Skeletal muscle satellite cell (primary cell): Measurements from ENCODE around the gene SLC26A1.
"Not testable (repeated sequence)": the region's sequence is repeated elsewhere in the genome, so short reads cannot be mapped to it uniquely, and the experiment has no call there.

ENCODE experiments used
- H3K27me3 ChIP-seq: 2 replicates; pipeline ENCODE4 v1.7.0; 2013; ENCODE audit warnings: low read length; ENCODE audit not compliant: control insufficient read depth, insufficient read depth
- H3K36me3 ChIP-seq: 2 replicates; pipeline ENCODE4 v1.7.0; 2013; ENCODE audit warnings: mild to moderate bottlenecking, control low read depth, low read length; ENCODE audit not compliant: insufficient read depth
- H3K4me1 ChIP-seq: 2 replicates; pipeline ENCODE4 v1.7.0; 2013; ENCODE audit warnings: low read length; ENCODE audit not compliant: control insufficient read depth, insufficient read depth
- H3K4me2 ChIP-seq: 2 replicates; pipeline ENCODE4 v1.7.0; 2013; ENCODE audit warnings: mild to moderate bottlenecking, low read length
- H3K4me3 ChIP-seq: 2 replicates; pipeline ENCODE4 v1.7.0; 2013; ENCODE audit warnings: low read length
- H3K9ac ChIP-seq: 2 replicates; pipeline ENCODE4 v1.7.0; 2013; ENCODE audit warnings: mild to moderate bottlenecking, low read depth, low read length, moderate library complexity
- H3K9me3 ChIP-seq: replicated peaks from 2 replicates; pipeline ENCODE4 v1.7.0; 2013; ENCODE audit warnings: mild to moderate bottlenecking, control low read depth, low read length

The SLC26A1 gene

GRCh38 chr4:982814-983213, 10.4 kb downstream of the SLC26A1 start:
- no peaks in the 10 kb centered on the region for H3K9me3 ChIP-seq
- H3K4me1 ChIP-seq: peaks cover 26% of the 10 kb centered on the region
- no peak overlapping the region for H3K9ac ChIP-seq
- no peak overlapping the region for H3K4me2 ChIP-seq
- H3K4me3 ChIP-seq: no peak overlapping the region
- H3K27me3 ChIP-seq: no peaks in the 10 kb centered on the region
- no peaks in the 10 kb centered on the region for H3K36me3 ChIP-seq

DNA sequence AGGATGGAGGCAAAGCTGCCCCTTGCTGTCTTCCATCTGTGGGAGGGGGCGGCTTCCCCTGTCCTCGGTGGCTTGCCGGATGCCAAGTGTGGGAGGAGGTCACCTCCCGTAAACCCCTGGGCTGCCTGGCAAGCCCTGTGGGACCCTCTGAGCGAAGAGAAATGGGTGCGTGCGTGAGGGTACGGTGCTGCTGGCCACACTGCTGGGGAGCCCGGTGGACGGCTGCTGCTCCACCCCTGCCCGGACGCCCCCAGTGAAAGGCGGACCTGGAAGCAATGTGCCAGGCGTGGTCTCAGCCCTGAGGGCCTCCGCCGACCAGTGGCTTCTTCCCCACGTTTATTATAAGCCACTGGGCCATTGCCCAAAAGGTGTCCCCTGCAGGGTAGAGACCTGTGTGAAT, 10.9 kb downstream of the SLC26A1 start:
- H3K36me3 ChIP-seq: no peaks in the 10 kb centered on the region
- no peak overlapping the region for H3K4me3 ChIP-seq
- H3K9me3 ChIP-seq: no peaks in the 10 kb centered on the region
- no peak overlapping the region for H3K4me2 ChIP-seq
- H3K27me3 ChIP-seq: no peaks in the 10 kb centered on the region
- peaks cover 21% of the 10 kb centered on the region for H3K4me1 ChIP-seq
- no peak overlapping the region for H3K9ac ChIP-seq

DNA sequence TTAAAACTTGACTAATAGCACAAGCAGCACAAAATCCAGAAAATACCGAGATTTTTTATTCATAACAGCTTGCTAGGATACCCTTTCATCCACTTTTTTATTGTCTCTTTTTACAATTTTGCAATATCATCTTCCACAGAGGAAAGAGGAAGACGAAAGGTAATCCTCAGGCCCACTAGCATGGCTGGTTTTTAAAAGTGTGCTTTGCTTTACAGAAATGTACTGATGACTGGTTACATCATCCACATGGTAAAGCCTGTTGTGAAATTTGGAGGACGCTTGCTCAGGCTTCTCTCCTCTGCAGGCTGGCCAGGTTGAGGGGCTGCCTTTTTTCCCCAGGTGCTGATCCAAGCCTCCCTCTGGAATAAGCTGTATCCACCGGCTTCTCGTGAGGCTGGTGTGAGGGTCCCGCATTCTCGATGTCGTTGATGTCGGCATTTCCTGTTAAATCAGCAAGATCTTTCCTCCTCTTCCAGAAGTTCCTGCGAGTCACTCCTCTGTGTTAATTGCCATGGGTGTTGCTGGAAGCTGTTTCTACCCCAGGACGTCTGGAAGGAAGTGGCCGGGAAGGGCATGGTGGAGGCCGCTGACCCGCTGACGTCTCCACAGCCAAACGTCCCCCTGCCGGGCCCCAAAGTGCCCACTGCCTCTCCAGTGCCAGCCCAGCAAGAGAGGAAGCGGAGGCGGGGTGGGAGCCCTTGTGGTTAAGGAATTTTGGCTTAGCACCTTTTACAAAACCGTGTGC, 14.1 kb downstream of the SLC26A1 start:
- Histone ChIP-seq H3K4me1 (peaks cover 9% of the 10 kb centered on the region), H3K9ac (no peak overlapping the region), H3K4me2 (peak overlapping the region; percentile 34), H3K9me3 (no peaks in the 10 kb centered on the region), H3K36me3 (no peaks in the 10 kb centered on the region), H3K27me3 (no peaks in the 10 kb centered on the region), H3K4me3 (no peak overlapping the region)

- H3K4me1 ChIP-seq: peaks cover 27% of the 10 kb centered on the region
- H3K9ac ChIP-seq, H3K4me3 ChIP-seq, H3K4me2 ChIP-seq, H3K27me3 ChIP-seq, H3K9me3 ChIP-seq, H3K36me3 ChIP-seq: not testable (repeated sequence)
Observed at GRCh38 chr4:976016-976415, 17.2 kb downstream of the SLC26A1 start.

DNA sequence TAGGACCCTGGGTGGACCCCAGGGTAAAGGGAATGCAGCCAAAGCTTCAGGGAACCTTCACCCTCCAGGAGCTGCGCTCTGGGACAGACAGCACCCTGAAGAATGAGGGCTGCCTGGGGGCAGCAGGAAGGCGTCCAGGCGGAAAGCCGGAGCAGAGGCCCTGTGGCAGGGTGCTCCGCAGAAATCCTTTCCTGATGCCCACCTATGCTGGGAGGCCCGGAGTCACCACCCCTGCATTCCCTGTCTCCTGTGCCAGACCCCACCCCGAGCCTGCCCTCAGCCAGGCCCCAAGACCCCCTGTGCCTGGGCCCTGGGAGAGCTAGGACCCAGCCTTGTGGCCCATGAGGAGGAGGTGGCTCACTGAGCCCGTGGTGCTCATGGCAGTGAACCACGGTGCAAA, 18.5 kb downstream of the SLC26A1 start:
- no peaks in the 10 kb centered on the region for H3K9me3 ChIP-seq
- no peak overlapping the region for H3K9ac ChIP-seq
- H3K36me3 ChIP-seq: no peaks in the 10 kb centered on the region
- H3K4me3 ChIP-seq: no peak overlapping the region
- no peaks in the 10 kb centered on the region for H3K27me3 ChIP-seq
- peaks cover 27% of the 10 kb centered on the region for H3K4me1 ChIP-seq
- no peak overlapping the region for H3K4me2 ChIP-seq

DNA sequence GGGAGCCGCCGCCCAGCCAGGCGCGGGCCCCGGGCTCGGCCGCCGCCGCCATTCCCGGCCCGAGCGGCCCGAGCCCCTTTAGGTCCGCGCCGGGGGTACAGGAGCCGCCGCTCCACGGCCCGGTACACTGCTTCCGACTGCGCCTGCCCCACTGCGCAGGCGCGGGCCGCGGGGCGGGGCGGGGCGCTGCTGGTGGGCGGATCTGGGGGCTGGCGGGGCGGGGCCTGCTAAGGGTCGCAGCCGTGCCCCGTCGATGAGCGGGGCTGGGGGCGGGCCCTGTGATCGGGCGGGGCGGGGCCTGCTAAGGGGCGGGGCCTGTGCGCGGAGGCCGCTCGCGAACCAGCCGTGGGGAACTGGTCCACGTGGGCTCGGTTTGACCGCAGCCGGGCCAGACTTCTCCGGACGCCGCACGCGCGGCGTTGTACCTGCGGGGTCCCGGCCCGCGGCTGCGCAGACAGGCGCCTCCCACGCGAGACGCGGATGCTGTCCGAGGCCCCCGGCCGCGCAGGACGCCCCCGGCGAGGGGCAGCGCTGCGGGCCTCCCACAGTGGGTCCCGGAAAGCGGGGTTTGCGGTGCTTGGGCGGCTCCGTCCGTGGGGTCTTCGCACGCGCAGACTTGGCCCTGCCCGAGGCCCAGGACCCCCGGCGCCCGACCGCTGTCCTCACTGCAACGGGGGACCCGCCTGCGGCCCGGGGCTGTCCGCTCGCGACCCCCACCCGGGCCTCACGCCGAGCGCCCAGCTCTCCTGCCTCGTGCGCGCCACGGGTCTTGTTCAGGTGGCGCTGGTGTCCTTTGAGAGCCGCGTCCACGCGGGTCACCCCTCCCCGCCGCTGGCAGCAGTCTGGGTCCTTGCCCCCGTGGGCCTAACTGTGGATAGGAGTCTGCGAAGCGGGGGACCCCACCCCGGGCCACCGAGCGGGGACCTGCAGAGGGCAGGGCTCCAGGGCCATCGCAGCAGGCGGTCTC, 19.5 kb downstream of the SLC26A1 start, which contains the start of gene DGKQ:
Gene DGKQ (minus strand): TSS at position 139 of the 967 bp plus-strand sequence. CDS start 87 bp downstream, at position 52.
- H3K27me3 ChIP-seq: no peaks in the 10 kb centered on the region
- no peaks in the 10 kb centered on the region for H3K36me3 ChIP-seq
- H3K4me1 ChIP-seq: peaks cover 18% of the 10 kb centered on the region
- peak within 1 kb of the TSS; percentile 99 for H3K4me2 ChIP-seq
- no peaks in the 10 kb centered on the region for H3K9me3 ChIP-seq
- H3K9ac ChIP-seq: peak within 1 kb of the TSS; percentile 83
- peak within 1 kb of the TSS; percentile 92 for H3K4me3 ChIP-seq

DNA sequence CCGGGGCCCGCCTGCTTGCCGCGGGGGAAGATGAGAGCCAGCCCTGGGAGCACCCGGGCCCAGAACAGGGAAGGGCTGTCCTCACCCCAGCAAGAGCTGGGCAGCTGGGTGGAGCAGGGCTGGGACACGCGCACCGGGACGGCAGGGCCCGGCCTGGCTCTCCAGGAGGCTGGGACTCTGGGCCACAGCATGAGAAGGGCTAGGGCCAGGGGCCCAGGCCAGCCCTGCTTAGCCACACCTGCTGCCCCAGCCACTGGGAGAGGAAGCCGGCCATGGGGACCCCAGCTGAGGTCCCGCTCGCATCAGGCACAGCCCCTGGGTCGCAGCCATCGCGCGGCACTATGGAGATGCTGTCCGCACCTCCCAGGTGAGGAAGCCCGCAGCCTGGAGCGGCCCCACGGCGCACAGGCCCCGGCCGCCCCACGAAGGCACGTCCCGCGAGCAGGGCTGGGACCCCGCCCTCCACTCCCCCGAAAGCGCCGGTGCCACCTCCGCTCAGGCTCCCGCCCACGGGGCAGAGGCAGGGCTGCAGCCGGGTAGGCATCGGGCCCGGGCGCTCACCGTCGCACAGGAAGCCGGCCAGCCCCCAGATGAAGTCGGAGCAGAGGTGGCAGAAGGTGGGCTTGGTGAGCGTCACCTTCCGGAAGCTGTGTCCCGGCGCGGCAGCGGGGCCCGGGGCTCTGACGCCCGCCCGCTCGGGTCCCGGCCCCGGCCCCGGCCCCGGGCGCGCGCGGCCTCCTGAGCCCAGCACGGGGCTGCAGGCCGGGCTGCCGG, 20.4 kb downstream of the SLC26A1 start:
- H3K9ac ChIP-seq: peak overlapping the region; percentile 83

DNA sequence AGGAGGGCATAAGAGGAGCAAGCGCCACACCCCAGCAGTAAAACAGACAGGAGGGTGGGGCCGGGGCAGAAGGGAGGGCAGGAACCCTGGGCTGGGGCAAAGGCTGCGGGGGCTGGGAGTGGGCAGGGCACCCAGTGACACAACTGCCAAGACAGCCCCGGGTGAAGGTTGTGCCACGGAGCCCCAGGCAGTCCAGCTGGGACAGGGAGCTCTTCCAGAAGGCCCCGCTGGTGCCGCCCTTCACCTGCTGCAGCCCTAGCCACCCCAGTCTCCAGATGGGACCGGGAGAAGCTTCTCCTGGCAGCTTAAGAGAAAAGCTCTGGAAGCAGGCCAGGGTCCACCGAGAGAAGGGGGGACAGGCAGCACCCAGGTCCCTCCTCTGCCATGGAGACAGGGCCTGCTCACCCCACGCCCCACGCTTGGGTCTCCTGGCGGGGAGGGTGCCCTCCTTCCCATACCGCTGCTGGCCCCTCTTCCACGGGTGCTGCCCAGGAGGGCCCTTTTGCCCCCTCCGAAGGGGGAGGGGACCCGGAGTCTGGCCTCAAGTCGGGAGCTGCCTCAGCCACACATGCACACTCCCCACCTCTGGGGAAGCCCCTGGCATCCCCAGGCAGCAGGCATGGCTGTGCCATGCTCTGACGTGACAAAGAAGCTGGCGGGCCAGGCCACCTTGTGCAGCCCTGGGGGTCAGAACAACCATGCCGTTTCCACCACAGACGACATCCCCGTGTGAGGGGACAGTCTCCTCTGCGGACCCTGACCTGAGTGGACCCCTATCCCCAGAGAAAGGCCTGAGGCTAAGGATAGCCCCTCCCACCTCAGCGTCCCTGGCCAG, 21.3 kb downstream of the SLC26A1 start:
- Histone ChIP-seq H3K9ac (peak overlapping the region; percentile 83), H3K4me2 (peak overlapping the region; percentile 99), H3K4me3 (peak overlapping the region; percentile 92), H3K9me3 (no peaks in the 10 kb centered on the region), H3K4me1 (peaks cover 18% of the 10 kb centered on the region), H3K27me3 (no peaks in the 10 kb centered on the region), H3K36me3 (no peaks in the 10 kb centered on the region)

More for the DNA sequence above, 20.4 kb downstream of the SLC26A1 start:
- Histone ChIP-seq H3K4me2 (peak overlapping the region; percentile 99), H3K4me1 (peaks cover 18% of the 10 kb centered on the region), H3K36me3 (no peaks in the 10 kb centered on the region), H3K27me3 (no peaks in the 10 kb centered on the region), H3K4me3 (peak overlapping the region; percentile 92), H3K9me3 (no peaks in the 10 kb centered on the region)

DNA sequence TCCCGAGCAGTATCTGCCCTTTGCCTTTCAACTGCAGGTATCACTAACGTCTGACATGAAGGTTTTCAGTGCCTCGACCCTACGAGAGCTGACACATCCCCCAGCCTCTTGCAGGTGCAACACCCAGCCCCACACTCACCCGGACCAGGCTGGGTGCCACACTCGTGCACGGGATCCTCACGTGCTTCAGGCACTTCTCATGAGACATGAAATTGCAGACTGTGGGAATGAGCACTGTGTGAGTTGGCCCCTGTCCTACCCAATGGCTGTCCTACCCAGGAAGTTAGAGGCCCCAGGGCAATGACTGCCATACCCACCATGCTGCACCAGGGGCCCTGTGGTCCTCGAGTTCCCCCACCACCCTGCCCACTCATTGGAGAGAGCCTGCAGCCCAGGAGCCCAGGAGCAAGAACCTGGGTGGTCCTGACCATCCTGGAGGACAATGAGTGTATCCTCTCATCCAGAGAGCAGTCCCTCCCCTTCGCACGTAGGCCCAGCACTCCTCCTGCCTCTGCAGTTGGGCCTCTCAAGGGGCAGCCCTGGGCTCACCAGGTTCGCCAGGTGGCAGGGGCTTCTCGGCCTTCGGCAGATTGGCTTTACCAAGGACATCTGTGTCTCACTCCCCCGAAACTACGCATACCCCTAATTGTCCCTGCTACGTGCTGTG, 22.2 kb downstream of the SLC26A1 start:
- Histone ChIP-seq H3K9ac (no peak overlapping the region), H3K4me1 (peaks cover 18% of the 10 kb centered on the region), H3K36me3 (peaks cover 3% of the 10 kb centered on the region), H3K9me3 (no peaks in the 10 kb centered on the region), H3K27me3 (no peaks in the 10 kb centered on the region), H3K4me3 (no peak overlapping the region), H3K4me2 (no peak overlapping the region)

DNA sequence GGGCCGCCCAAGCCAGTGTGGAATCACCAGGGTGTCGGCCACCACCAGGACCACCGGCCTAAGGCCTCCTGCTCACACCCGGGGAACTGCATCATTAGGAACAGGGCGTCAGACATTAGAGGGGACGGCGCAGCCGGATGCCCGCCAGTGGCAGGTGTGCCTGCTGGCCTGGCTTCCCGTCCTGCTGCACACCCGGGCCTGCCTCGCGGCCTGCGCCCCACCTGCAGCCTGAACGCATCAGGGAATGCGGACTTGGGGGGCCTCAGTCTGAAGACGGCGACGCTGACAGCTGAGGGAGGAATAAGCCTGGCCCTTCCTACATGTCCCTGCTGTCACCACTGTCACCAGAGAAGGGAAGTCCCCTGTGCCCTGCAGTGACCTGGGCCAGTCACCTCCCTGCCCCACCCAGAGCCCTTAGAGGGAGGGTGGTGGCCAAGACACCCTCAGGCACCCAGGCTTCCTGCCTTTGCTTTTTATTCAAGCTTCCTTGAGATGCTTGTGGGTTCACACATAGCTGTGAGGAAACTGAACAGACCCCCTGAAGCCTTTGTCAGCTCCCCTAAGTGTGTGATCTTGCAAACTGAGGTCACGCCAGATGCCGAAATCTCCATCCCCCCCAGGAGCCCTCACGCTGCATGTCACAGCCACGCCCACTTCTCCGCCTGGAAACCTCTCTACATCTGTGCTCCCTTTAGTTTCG, 23.0 kb downstream of the SLC26A1 start:
- Histone ChIP-seq H3K9ac (no peak overlapping the region), H3K9me3 (no peaks in the 10 kb centered on the region), H3K4me3 (no peak overlapping the region), H3K27me3 (no peaks in the 10 kb centered on the region), H3K36me3 (peaks cover 9% of the 10 kb centered on the region), H3K4me1 (peaks cover 18% of the 10 kb centered on the region), H3K4me2 (no peak overlapping the region)
